ENCODE measurements around the gene OGA.

DNA sequence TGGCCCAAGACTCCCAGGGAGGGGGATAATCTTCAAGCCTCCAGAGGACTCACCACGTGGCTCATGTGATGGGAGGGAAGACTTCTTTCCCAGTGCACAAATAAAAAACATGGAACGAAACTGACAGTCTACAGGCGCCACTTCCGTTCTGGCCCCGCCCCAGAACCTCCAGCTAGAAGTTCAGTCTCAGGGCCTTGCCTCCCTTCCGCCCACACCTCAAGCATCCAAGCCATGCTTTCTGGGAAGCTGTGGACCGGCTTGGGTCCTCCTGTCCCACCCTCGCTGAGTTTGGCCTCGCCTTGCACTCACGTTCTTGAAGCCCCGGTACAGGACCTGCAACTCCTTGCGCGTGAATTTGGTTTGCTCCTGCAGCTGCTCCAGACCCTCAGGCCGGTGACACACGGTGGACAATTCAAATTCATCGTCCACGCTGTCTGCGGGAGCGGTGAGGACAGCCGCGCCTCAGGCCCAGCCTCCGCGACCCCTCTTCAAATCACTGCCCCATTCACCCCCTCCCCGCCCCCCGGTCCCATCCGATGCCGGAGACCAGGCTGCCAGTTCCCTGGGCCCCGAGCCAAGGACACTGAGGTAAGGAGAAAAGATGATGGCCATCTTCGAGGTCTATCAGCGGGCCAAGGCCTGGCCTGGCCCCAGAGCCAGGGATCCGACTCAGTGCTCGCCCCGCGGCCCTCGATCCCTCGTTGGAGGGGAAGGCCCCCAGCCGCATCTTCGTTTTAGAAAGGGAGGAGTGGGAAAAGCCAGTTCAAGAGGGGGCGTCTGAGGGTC lies 10.7 kb upstream of the OGA start:
- no peak for TF ChIP-seq POLR2A (IDR thresholded peaks at IDR 0.05; ENCODE audit: low read depth, low read length)
- TF ChIP-seq POLR2AphosphoS5 (IDR thresholded peaks at IDR 0.05; ENCODE audit: low read depth, low read length): no peak

Data from GM12892 (cell line).